Activated CD8-positive, alpha-beta T cell treated with anti-CD3 and anti-CD28 coated beads for 36 hours (primary cell): ENCODE results near the gene KLHL22. TPM values are rescaled to one million over a fixed set of nuclear protein-coding genes. Genes with fewer than 3 reads are reported as not detected.
A peak's percentile ranks its signal among the peaks of the same experiment; 100 is the strongest.

Experiments
- ATAC-seq: fragments of 200-7000 bp; cut with Tn5 transposase; one replicate; pipeline ENCODE4 v1.10.0; 2021; ENCODE audit warnings: mild to moderate bottlenecking, moderate library complexity
- CTCF ChIA-PET: fragments of 350-600 bp; sonication (Branson Sonifier 250); formaldehyde crosslinking; loops from one replicate; lab custom pipeline; 2021; ENCODE audit warnings: antibody characterized with exemption; lab: Charles Lee
- POLR2A ChIA-PET: fragments of 350-600 bp; sonication (Branson Sonifier 250); formaldehyde crosslinking; loops from one replicate; lab custom pipeline; 2021; ENCODE audit warnings: antibody characterized with exemption; lab: Charles Lee
- DNase-seq: peaks from one replicate; pipeline ENCODE4 v3.0.0-alpha.2; 2020
- H3K27ac Mint-ChIP-seq: one replicate; pipeline ENCODE4 v1.8.0; 2021; ENCODE audit warnings: mild to moderate bottlenecking, mixed read lengths
- H3K27me3 Mint-ChIP-seq: one replicate; pipeline ENCODE4 v1.8.0; 2021; ENCODE audit warnings: mixed read lengths
- H3K36me3 Mint-ChIP-seq: one replicate; pipeline ENCODE4 v1.8.0; 2021; ENCODE audit warnings: low read depth, mixed read lengths
- H3K4me1 Mint-ChIP-seq: one replicate; pipeline ENCODE4 v1.8.0; 2021; ENCODE audit warnings: low read depth, mixed read lengths
- H3K4me3 Mint-ChIP-seq: one replicate; pipeline ENCODE4 v1.8.0; 2021; ENCODE audit warnings: mild to moderate bottlenecking, moderate library complexity, mixed read lengths
- H3K9me3 Mint-ChIP-seq: one replicate; pipeline ENCODE4 v1.8.0; 2021; ENCODE audit warnings: mixed read lengths
- CTCF ChIP-seq: fragments of 200-600 bp; IDR thresholded peaks from one replicate; pipeline ENCODE4 v1.8.0; 2022; ENCODE audit warnings: antibody characterized with exemption, mild to moderate bottlenecking
- intact Hi-C: fragments of 100-400 bp; cut with micrococcal nuclease; formaldehyde crosslinking; loops from one replicate; pipeline ENCODE4 v1.10.0; 2022
- total RNA-seq, 2 experiments: library from RNA; stranded (reverse); gene quantifications; one replicate each; pipeline ENCODE4 v1.2.3, GENCODE V29; 2021

KLHL22 gene
- total RNA-seq, 2 experiments from 2014 or later, result 16.3 to 17.9 TPM

- peaks cover 37% of the 10 kb centered on the region for H3K4me1 Mint-ChIP-seq
- H3K36me3 Mint-ChIP-seq, result peaks cover 16% of the 10 kb centered on the region
- DNase-seq (no peak), ATAC-seq (no peak)
- ChIA-PET CTCF (no interaction called here), POLR2A (no interaction called here)
- TF ChIP-seq CTCF, result no peak
- no peak overlapping the region for H3K4me3 Mint-ChIP-seq
- intact Hi-C loops, result no loop called here
- H3K27me3 Mint-ChIP-seq, result no peaks in the 10 kb centered on the region
- H3K9me3 Mint-ChIP-seq, result no peaks in the 10 kb centered on the region
- no peak overlapping the region for H3K27ac Mint-ChIP-seq
These were observed 97.2 kb downstream of the KLHL22 start for GRCh38 chr22:20398420-20398819.

DNA sequence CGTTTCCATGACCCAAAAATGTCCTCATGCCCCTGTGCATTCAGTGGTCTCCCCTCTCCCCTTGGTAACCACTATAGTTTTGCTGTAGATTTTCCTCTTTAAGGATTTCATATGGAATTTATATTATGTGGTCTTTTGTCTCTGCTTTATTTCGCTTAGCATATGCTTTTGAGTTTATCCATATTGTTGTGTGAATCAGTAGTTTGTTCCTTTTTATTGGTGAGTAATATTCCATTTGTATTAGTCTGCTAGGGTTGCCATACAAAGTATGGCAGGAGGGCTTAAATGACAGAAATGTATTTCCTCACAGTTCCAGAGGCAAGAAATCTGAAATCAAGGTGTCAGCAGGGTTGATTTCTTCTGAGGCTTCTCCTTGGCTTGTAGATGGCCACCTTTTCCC lies 98.1 kb downstream of the KLHL22 start:
- Mint-ChIP-seq H3K4me3 (no peak overlapping the region), H3K27ac (no peak overlapping the region), H3K9me3 (no peaks in the 10 kb centered on the region), H3K27me3 (no peaks in the 10 kb centered on the region), H3K4me1 (peaks cover 34% of the 10 kb centered on the region), H3K36me3 (peaks cover 12% of the 10 kb centered on the region)
- no peak for TF ChIP-seq CTCF
- DNase-seq, result no peak
- ATAC-seq, result no peak
- intact Hi-C loops, result no loop called here
- CTCF ChIA-PET, result interaction anchor here (1.7 kb wide), 1 partner anchor 21 kb away, joined by 6 read pairs; no protein-coding TSS in a partner anchor
- POLR2A ChIA-PET, result no interaction called here

DNA sequence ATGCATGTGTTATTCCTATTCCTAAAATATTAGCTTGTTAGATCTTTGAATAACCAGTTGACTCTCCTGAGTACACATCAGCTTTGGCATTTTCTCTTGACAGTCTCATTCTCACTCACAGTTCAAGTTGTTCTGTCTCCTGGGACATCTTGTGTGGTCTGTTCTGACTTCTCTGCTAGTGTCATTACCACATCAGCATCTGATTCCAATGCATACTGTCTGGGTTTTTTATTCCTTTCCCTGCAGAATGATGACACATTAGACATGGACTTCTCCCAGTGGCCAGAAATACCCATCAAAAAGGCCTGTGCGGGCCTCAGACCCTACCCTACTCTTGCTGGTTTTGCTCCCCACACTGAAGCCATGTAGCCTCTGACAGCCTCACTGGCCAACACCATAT lies 99.0 kb downstream of the KLHL22 start:
- no peak for DNase-seq
- CTCF ChIA-PET, result interaction anchor here (0.8 to 1.7 kb wide), 2 partner anchors 22 to 60 kb away, joined by 3 to 6 read pairs; no protein-coding TSS in a partner anchor
- Mint-ChIP-seq H3K27me3 (no peaks in the 10 kb centered on the region), H3K9me3 (no peaks in the 10 kb centered on the region), H3K4me1 (peaks cover 34% of the 10 kb centered on the region), H3K4me3 (peak overlapping the region; percentile 86), H3K36me3 (peaks cover 12% of the 10 kb centered on the region), H3K27ac (no peak overlapping the region)
- no peak for TF ChIP-seq CTCF
- intact Hi-C loops, result no loop called here
- POLR2A ChIA-PET, result interaction anchor here (0.6 kb wide), 1 partner anchor 147 kb away, joined by 3 read pairs; no protein-coding TSS in a partner anchor
- ATAC-seq, result no peak

DNA sequence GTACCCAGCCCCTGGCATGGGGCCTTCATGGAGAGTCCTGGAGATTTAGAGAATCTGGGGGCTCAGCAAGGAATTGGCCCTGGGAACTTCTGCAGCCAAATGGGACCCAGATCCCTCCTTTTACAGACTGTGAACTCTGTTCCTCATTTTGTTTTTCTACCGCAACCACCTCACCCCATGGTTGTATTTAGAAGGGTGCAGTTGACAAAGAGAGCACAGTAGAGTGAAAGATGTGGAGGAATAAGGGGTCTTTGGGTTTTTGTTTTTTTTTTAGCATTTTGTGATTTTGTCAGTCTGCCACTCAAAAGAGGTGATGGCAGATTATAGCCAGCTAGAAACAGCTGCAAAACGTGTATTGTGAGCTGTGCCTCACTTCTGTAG lies 99.7 kb downstream of the KLHL22 start:
- no peak for DNase-seq
- POLR2A ChIA-PET, result interaction anchor here (0.6 kb wide), 1 partner anchor 146 kb away, joined by 3 read pairs; no protein-coding TSS in a partner anchor
- no peak for ATAC-seq
- Mint-ChIP-seq H3K27me3 (no peaks in the 10 kb centered on the region), H3K4me1 (peaks cover 34% of the 10 kb centered on the region), H3K9me3 (no peaks in the 10 kb centered on the region), H3K36me3 (peaks cover 12% of the 10 kb centered on the region), H3K27ac (no peak overlapping the region), H3K4me3 (peak overlapping the region; percentile 86)
- intact Hi-C loops, result no loop called here
- TF ChIP-seq CTCF, result no peak
- CTCF ChIA-PET, result interaction anchor here (0.7 to 1.7 kb wide), 4 partner anchors 17 to 76 kb away, joined by 3 to 6 read pairs (median 3); partner anchors contain the start of gene DGCR6L

DNA sequence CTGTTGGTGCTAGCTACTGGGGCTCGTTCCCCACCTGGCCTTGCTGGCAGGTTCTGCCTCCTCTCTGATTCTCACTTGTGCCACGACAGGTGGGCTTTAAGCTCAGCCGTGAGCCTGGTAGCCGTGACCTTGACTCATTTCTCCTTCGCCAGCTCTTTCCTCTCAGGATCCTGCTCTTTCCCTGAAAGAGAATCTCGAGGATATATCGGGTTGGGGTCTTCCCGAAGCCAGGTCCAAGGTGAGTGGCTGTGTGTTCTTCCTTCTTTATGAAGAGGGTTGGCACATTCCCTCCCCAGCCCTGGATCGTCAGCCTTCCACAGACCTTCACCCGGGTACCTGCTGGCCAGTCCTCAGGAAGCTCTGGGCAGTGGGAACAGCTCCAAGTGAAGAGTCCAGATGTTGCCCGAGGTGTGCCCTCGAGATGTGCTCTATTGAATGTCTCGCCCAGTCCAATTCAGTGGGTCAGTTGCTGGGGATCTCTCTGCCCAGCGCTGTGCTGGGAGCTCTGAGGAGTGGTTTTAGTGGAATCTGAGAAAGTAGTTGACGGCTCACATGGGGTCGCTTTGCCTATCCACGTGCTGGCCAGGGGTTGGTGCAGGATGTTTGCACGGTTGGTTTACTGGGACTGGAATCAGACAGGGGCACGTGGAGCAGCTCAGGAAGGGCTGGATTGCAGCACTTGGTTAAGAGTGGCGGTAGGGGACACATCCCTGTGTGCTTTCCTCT lies 100.3 kb downstream of the KLHL22 start:
- Mint-ChIP-seq H3K9me3 (no peaks in the 10 kb centered on the region), H3K27ac (peak overlapping the region; percentile 69), H3K36me3 (peaks cover 12% of the 10 kb centered on the region), H3K27me3 (no peaks in the 10 kb centered on the region), H3K4me3 (peak overlapping the region; percentile 86), H3K4me1 (peaks cover 34% of the 10 kb centered on the region)
- ChIA-PET CTCF (interaction anchor here (0.7 to 1.7 kb wide), 5 partner anchors 18 to 78 kb away, joined by 3 to 6 read pairs (median 3); partner anchors contain the start of gene DGCR6L), POLR2A (interaction anchor here (1.2 kb wide), 1 partner anchor 8 kb away, joined by 5 read pairs; no protein-coding TSS in a partner anchor)
- TF ChIP-seq CTCF, result no peak
- DNase-seq (no peak), ATAC-seq (no peak)
- intact Hi-C loops, result no loop called here
